Inflammatory macrophage treated with lipopolysaccharide for 4 hours (primary cell): Measurements from ENCODE around the gene LMO7.

Experiments used
- DNase-seq: peaks from one replicate; pipeline ENCODE4 v3.0.0-alpha.2; 2020

LMO7 gene

GRCh38 chr13:75749407-75749806 is 113.3 kb downstream of the LMO7 start:
- DNase-seq = no peak

- no peak for DNase-seq
Observed at GRCh38 chr13:75751350-75751749, 115.2 kb downstream of the LMO7 start.

GRCh38 chr13:75752826-75753225 is 116.7 kb downstream of the LMO7 start:
- DNase-seq = no peak

- DNase-seq = no peak
Observed at GRCh38 chr13:75754936-75755335, 118.8 kb downstream of the LMO7 start.

GRCh38 chr13:75757336-75757735 is 121.2 kb downstream of the LMO7 start:
- no peak for DNase-seq

GRCh38 chr13:75759531-75759930 is 123.4 kb downstream of the LMO7 start:
- DNase-seq = no peak

- no peak for DNase-seq
Observed at GRCh38 chr13:75760131-75761021, 124.2 kb downstream of the LMO7 start.

- peak; percentile 17 for DNase-seq
Observed at GRCh38 chr13:75761369-75761768, 125.2 kb downstream of the LMO7 start.

GRCh38 chr13:75762076-75762937 is 126.2 kb downstream of the LMO7 start:
- no peak for DNase-seq

GRCh38 chr13:75762955-75763354 is 126.8 kb downstream of the LMO7 start:
- DNase-seq = no peak

- DNase-seq = no peak
Observed at GRCh38 chr13:75763512-75763911, 127.4 kb downstream of the LMO7 start.

- DNase-seq = no peak
Observed at GRCh38 chr13:75764251-75764925, 128.3 kb downstream of the LMO7 start.

- DNase-seq = no peak
Observed at GRCh38 chr13:75764926-75765310, 128.8 kb downstream of the LMO7 start.

GRCh38 chr13:75766636-75767035 is 130.5 kb downstream of the LMO7 start:
- no peak for DNase-seq

GRCh38 chr13:75769141-75769905 is 133.2 kb downstream of the LMO7 start:
- no peak for DNase-seq

- no peak for DNase-seq
Observed at GRCh38 chr13:75770164-75770563, 134.0 kb downstream of the LMO7 start.

- no peak for DNase-seq
Observed at GRCh38 chr13:75770592-75771011, 134.5 kb downstream of the LMO7 start.

GRCh38 chr13:75771226-75771625 is 135.1 kb downstream of the LMO7 start:
- DNase-seq = no peak

- DNase-seq = peak; percentile 14
Observed at GRCh38 chr13:75771818-75772217, 135.7 kb downstream of the LMO7 start.

- DNase-seq = no peak
Observed at GRCh38 chr13:75774176-75774575, 138.0 kb downstream of the LMO7 start.

GRCh38 chr13:75776550-75776949 is 140.4 kb downstream of the LMO7 start:
- no peak for DNase-seq

GRCh38 chr13:75779393-75779792 is 143.3 kb downstream of the LMO7 start:
- no peak for DNase-seq
